ENCODE data around the gene TAB2. TPM values are rescaled to one million over a fixed set of nuclear protein-coding genes. Genes with fewer than 3 reads are reported as not detected.

TAB2 gene
- total and polyA plus RNA-seq, 2 of the 8 experiments (the other 6 are each of a cell fraction or from before 2014, with no cell fraction given) = 40.4 to 63.0 TPM

DNA sequence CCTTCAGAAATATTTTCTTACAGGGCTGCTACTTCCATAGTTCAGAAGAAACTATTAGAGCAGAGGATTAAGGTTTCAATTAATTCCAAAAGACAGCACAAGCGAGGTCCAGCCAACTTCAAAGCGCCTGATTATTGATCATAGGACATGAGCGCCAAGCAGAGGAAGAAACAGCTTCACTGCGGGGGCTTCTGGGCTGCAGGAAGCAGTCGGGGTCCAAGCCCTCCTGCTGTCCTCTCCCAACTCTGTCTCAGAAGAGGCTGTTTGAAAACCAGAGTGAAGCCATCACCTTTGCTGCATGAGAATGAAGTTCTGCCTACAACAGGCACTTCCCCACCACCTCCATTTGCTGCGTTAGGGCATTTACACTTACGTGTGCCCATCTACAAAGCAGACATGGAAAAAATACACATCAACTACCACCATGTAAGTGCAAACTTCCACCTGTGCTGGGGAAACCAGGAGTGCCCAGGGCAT, 106.5 kb downstream of the TAB2 start (continued):
- no peak for TF ChIP-seq NANOG (IDR thresholded peaks at IDR 0.05; ENCODE audit: insufficient read depth, low read depth, low read length, poor library complexity, severe bottlenecking)
